GM23338 (cell line): ENCODE measurements around the gene GPR162. TPM values are rescaled to one million over a fixed set of nuclear protein-coding genes. Genes with fewer than 3 reads are reported as not detected.

ENCODE experiments used
- ATAC-seq: fragments of 200-7000 bp; cut with Tn5 transposase; 3 replicates; pipeline ENCODE4 v1.9.1; 2020
- DNase-seq: peaks from one replicate; pipeline ENCODE4 v3.0.0-alpha.2; 2015; ENCODE audit warnings: low spot score
- H2AFZ ChIP-seq: fragments of 200-600 bp; sonication (generic); 2 replicates; pipeline ENCODE4 v1.8.0; 2016; ENCODE audit warnings: antibody characterized with exemption, mild to moderate bottlenecking, moderate library complexity
- H3F3A ChIP-seq: fragments of 200-600 bp; sonication (generic); replicated peaks from 2 replicates; pipeline ENCODE4 v1.8.0; 2017; ENCODE audit warnings: antibody characterized with exemption, mixed run types, low read depth
- H3K27ac ChIP-seq: fragments of 200-600 bp; sonication (generic); 2 replicates; pipeline ENCODE4 v1.6.1; 2016; ENCODE audit warnings: low read depth
- H3K27me3 ChIP-seq: fragments of 200-600 bp; sonication (generic); 2 replicates; pipeline ENCODE4 v1.8.0; 2016; ENCODE audit warnings: mild to moderate bottlenecking, mixed run types, moderate library complexity; ENCODE audit not compliant: insufficient read depth
- H3K36me3 ChIP-seq: fragments of 200-600 bp; sonication (generic); 2 replicates; pipeline ENCODE4 v1.8.0; 2016; ENCODE audit warnings: mild to moderate bottlenecking; ENCODE audit not compliant: insufficient read depth
- H3K4me1 ChIP-seq: fragments of 200-600 bp; sonication (generic); 2 replicates; pipeline ENCODE4 v1.8.0; 2016; ENCODE audit warnings: mild to moderate bottlenecking, moderate library complexity; ENCODE audit not compliant: insufficient read depth
- H3K4me2 ChIP-seq: fragments of 200-600 bp; sonication (generic); 2 replicates; pipeline ENCODE4 v1.7.1; 2017; ENCODE audit warnings: mixed run types
- H3K4me3 ChIP-seq: fragments of 200-600 bp; sonication (generic); 2 replicates; pipeline ENCODE4 v1.6.1; 2016; ENCODE audit warnings: mixed run types
- H3K79me2 ChIP-seq: fragments of 200-600 bp; sonication (generic); replicated peaks from 2 replicates; pipeline ENCODE4 v1.8.0; 2017; ENCODE audit warnings: mild to moderate bottlenecking; ENCODE audit not compliant: insufficient read depth
- H3K9me2 ChIP-seq: fragments of 200-600 bp; sonication (generic); 2 replicates; pipeline ENCODE4 v1.8.0; 2017; ENCODE audit not compliant: insufficient read depth
- H4K20me1 ChIP-seq: fragments of 200-600 bp; sonication (generic); replicated peaks from 2 replicates; pipeline ENCODE4 v1.8.0; 2017; ENCODE audit warnings: mild to moderate bottlenecking; ENCODE audit not compliant: insufficient read depth
- H3K27ac Mint-ChIP-seq: 2 replicates; pipeline ENCODE4 v1.8.0; 2020; ENCODE audit warnings: inconsistent platforms, mild to moderate bottlenecking, moderate library complexity, mixed read lengths
- H3K27me3 Mint-ChIP-seq: 3 replicates; pipeline ENCODE4 v1.8.0; 2022; ENCODE audit warnings: low read depth, mild to moderate bottlenecking, moderate library complexity, mixed read lengths, inconsistent platforms; ENCODE audit not compliant: insufficient read depth, poor library complexity
- H3K36me3 Mint-ChIP-seq: 3 replicates; pipeline ENCODE4 v1.8.0; 2021; ENCODE audit warnings: low read depth, mild to moderate bottlenecking, inconsistent platforms, moderate library complexity, mixed read lengths
- H3K4me1 Mint-ChIP-seq: 3 replicates; pipeline ENCODE4 v1.8.0; 2020; ENCODE audit warnings: mild to moderate bottlenecking, inconsistent platforms, mixed read lengths
- H3K4me3 Mint-ChIP-seq: 3 replicates; pipeline ENCODE4 v1.8.0; 2021; ENCODE audit warnings: moderate library complexity, mild to moderate bottlenecking, inconsistent platforms, mixed read lengths
- H3K9me3 Mint-ChIP-seq: 3 replicates; pipeline ENCODE4 v1.8.0; 2020; ENCODE audit warnings: moderate library complexity, mild to moderate bottlenecking, inconsistent platforms, mixed read lengths
- CREB1 ChIP-seq: fragments of 250-450 bp; sonication (Bioruptor Pico); IDR thresholded peaks from 2 replicates; pipeline ENCODE4 v1.5.0; 2020; ENCODE audit warnings: low read depth, mild to moderate bottlenecking, moderate library complexity
- EZH2 ChIP-seq: fragments of 200-600 bp; sonication (generic); IDR thresholded peaks from one replicate; pipeline ENCODE4 v1.8.0; 2017; ENCODE audit warnings: antibody characterized with exemption, mild to moderate bottlenecking, low read depth; ENCODE audit not compliant: unreplicated experiment
- EZH2phosphoT487 ChIP-seq: fragments of 200-600 bp; sonication (generic); IDR thresholded peaks from one replicate; pipeline ENCODE4 v1.8.1; 2018; ENCODE audit warnings: antibody characterized with exemption; ENCODE audit not compliant: unreplicated experiment
- JUNB ChIP-seq: IDR thresholded peaks from one replicate; pipeline ENCODE4 v1.6.1; 2016; ENCODE audit warnings: antibody characterized with exemption; ENCODE audit not compliant: unreplicated experiment
- ZNF114 ChIP-seq: fragments of 250-450 bp; sonication (Bioruptor Pico); IDR thresholded peaks from 2 replicates; pipeline ENCODE4 v1.5.0; 2020; ENCODE audit warnings: mild to moderate bottlenecking, moderate library complexity
- ZNF331 ChIP-seq: fragments of 250-450 bp; sonication (Bioruptor Pico); IDR thresholded peaks from 2 replicates; pipeline ENCODE4 v1.5.0; 2020; ENCODE audit warnings: low read depth, mild to moderate bottlenecking, moderate library complexity
- polyA plus RNA-seq: library from polyadenylated mRNA; unstranded; fragments of >200 nt; fragmentation: Nextera tagmentation; extraction: Ambion mirVana; gene quantifications from 2 replicates; pipeline ENCODE4 v1.2.1, GENCODE V29; 2016
- total RNA-seq: library from RNA; depleted of rRNA; stranded (reverse); fragments of >200 nt; shearing (Covaris generic); gene quantifications from 2 replicates; pipeline ENCODE4 v1.2.3, GENCODE V29; 2014
- TF ChIP-seq, protein P1 (sequence below): fragments of 250-450 bp; sonication (Bioruptor Pico); IDR thresholded peaks from 2 replicates; pipeline ENCODE4 v1.5.0; 2020; ENCODE audit warnings: mild to moderate bottlenecking, moderate library complexity
- TF ChIP-seq, protein P2 (sequence below): IDR thresholded peaks from 2 replicates; pipeline ENCODE4 v1.6.1; 2016; ENCODE audit warnings: antibody characterized with exemption
- TF ChIP-seq, protein P3 (sequence below): IDR thresholded peaks from one replicate; pipeline ENCODE4 v1.6.1; 2018; ENCODE audit warnings: antibody characterized with exemption; ENCODE audit not compliant: unreplicated experiment

The GPR162 gene
- total and polyA plus RNA-seq, 2 experiments from 2014 or later = 4.7 to 5.0 TPM

- Mint-ChIP-seq H3K27ac (no peak overlapping the region), H3K4me1 (peaks cover 30% of the 10 kb centered on the region), H3K36me3 (peaks cover 3% of the 10 kb centered on the region; the same call in 2 of the 3 replicates), H3K4me3 (no peak overlapping the region), H3K27me3 (peaks cover 34% of the 10 kb centered on the region), H3K9me3 (no peaks in the 10 kb centered on the region)
- Histone ChIP-seq H3F3A (peaks cover 5% of the 10 kb centered on the region; the same call in 1 of the 2 replicates), H3K4me3 (no peak overlapping the region), H3K79me2 (no peaks in the 10 kb centered on the region), H2AFZ (0 out of 2 replicates have a peak overlapping the region, but pooled peaks have one; percentile 10), H3K4me1 (peaks cover 6% of the 10 kb centered on the region; the same call in 1 of the 2 replicates), H3K36me3 (no peaks in the 10 kb centered on the region), H3K9me2 (no peaks in the 10 kb centered on the region), H4K20me1 (no peaks in the 10 kb centered on the region), H3K27ac (no peak overlapping the region), H3K27me3 (peaks cover 31% of the 10 kb centered on the region), H3K4me2 (no peak overlapping the region)
- DNase-seq (no peak), ATAC-seq (no peak)
- TF ChIP-seq EZH2 = no peak
Measured at GRCh38 chr12:6780573-6780972, 41.0 kb upstream of the GPR162 start.

DNA sequence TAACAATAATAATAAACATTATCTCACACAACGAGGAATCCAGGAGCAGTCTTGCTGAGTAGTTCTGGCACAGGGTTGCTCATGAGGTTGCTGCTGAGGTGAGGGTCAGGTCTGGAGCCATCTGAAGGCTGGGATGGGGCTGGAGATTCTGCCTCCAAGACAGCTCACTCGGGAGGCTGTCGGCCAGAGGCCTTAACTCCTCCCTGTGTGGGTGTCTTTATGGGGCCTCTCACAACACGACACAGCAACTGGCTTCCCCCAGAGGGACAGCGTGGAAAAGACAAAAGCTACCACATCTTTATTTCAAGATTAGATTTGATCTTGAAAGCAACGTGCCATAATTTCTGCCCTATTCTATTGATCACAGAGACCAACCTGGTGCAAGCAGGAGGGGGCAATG lies 39.5 kb upstream of the GPR162 start:
- Histone ChIP-seq H3K9me2 (no peaks in the 10 kb centered on the region), H3K4me2 (no peak overlapping the region), H3K4me3 (no peak overlapping the region), H2AFZ (no peak overlapping the region), H3K27ac (no peak overlapping the region), H3K79me2 (no peaks in the 10 kb centered on the region), H3K36me3 (no peaks in the 10 kb centered on the region), H3K4me1 (peaks cover 14% of the 10 kb centered on the region), H4K20me1 (no peaks in the 10 kb centered on the region), H3K27me3 (peaks cover 16% of the 10 kb centered on the region), H3F3A (peaks cover 5% of the 10 kb centered on the region; the same call in 1 of the 2 replicates)
- Mint-ChIP-seq H3K9me3 (no peaks in the 10 kb centered on the region), H3K27me3 (peaks cover 27% of the 10 kb centered on the region), H3K4me1 (peaks cover 36% of the 10 kb centered on the region), H3K4me3 (no peak overlapping the region), H3K27ac (no peak overlapping the region), H3K36me3 (no peaks in the 10 kb centered on the region)
- no peak for ATAC-seq
- DNase-seq = no peak
- TF ChIP-seq, protein P1, sequence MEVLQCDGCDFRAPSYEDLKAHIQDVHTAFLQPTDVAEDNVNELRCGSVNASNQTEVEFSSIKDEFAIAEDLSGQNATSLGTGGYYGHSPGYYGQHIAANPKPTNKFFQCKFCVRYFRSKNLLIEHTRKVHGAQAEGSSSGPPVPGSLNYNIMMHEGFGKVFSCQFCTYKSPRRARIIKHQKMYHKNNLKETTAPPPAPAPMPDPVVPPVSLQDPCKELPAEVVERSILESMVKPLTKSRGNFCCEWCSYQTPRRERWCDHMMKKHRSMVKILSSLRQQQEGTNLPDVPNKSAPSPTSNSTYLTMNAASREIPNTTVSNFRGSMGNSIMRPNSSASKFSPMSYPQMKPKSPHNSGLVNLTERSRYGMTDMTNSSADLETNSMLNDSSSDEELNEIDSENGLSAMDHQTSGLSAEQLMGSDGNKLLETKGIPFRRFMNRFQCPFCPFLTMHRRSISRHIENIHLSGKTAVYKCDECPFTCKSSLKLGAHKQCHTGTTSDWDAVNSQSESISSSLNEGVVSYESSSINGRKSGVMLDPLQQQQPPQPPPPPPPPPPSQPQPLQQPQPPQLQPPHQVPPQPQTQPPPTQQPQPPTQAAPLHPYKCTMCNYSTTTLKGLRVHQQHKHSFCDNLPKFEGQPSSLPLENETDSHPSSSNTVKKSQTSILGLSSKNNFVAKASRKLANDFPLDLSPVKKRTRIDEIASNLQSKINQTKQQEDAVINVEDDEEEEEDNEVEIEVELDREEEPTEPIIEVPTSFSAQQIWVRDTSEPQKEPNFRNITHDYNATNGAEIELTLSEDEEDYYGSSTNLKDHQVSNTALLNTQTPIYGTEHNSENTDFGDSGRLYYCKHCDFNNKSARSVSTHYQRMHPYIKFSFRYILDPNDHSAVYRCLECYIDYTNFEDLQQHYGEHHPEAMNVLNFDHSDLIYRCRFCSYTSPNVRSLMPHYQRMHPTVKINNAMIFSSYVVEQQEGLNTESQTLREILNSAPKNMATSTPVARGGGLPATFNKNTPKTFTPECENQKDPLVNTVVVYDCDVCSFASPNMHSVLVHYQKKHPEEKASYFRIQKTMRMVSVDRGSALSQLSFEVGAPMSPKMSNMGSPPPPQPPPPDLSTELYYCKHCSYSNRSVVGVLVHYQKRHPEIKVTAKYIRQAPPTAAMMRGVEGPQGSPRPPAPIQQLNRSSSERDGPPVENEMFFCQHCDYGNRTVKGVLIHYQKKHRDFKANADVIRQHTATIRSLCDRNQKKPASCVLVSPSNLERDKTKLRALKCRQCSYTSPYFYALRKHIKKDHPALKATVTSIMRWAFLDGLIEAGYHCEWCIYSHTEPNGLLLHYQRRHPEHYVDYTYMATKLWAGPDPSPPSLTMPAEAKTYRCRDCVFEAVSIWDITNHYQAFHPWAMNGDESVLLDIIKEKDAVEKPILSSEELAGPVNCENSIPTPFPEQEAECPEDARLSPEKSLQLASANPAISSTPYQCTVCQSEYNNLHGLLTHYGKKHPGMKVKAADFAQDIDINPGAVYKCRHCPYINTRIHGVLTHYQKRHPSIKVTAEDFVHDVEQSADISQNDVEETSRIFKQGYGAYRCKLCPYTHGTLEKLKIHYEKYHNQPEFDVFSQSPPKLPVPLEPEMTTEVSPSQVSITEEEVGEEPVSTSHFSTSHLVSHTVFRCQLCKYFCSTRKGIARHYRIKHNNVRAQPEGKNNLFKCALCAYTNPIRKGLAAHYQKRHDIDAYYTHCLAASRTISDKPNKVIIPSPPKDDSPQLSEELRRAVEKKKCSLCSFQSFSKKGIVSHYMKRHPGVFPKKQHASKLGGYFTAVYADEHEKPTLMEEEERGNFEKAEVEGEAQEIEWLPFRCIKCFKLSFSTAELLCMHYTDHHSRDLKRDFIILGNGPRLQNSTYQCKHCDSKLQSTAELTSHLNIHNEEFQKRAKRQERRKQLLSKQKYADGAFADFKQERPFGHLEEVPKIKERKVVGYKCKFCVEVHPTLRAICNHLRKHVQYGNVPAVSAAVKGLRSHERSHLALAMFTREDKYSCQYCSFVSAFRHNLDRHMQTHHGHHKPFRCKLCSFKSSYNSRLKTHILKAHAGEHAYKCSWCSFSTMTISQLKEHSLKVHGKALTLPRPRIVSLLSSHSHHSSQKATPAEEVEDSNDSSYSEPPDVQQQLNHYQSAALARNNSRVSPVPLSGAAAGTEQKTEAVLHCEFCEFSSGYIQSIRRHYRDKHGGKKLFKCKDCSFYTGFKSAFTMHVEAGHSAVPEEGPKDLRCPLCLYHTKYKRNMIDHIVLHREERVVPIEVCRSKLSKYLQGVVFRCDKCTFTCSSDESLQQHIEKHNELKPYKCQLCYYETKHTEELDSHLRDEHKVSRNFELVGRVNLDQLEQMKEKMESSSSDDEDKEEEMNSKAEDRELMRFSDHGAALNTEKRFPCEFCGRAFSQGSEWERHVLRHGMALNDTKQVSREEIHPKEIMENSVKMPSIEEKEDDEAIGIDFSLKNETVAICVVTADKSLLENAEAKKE (CRISPR knock-in tag) = no peak
- TF ChIP-seq JUNB (no peak), ZNF114 (CRISPR knock-in tag) (no peak), ZNF331 (CRISPR knock-in tag) (no peak), EZH2phosphoT487 (no peak), CREB1 (no peak), EZH2 (no peak)
- TF ChIP-seq, protein P2, sequence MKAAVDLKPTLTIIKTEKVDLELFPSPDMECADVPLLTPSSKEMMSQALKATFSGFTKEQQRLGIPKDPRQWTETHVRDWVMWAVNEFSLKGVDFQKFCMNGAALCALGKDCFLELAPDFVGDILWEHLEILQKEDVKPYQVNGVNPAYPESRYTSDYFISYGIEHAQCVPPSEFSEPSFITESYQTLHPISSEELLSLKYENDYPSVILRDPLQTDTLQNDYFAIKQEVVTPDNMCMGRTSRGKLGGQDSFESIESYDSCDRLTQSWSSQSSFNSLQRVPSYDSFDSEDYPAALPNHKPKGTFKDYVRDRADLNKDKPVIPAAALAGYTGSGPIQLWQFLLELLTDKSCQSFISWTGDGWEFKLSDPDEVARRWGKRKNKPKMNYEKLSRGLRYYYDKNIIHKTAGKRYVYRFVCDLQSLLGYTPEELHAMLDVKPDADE = no peak
- TF ChIP-seq, protein P3, sequence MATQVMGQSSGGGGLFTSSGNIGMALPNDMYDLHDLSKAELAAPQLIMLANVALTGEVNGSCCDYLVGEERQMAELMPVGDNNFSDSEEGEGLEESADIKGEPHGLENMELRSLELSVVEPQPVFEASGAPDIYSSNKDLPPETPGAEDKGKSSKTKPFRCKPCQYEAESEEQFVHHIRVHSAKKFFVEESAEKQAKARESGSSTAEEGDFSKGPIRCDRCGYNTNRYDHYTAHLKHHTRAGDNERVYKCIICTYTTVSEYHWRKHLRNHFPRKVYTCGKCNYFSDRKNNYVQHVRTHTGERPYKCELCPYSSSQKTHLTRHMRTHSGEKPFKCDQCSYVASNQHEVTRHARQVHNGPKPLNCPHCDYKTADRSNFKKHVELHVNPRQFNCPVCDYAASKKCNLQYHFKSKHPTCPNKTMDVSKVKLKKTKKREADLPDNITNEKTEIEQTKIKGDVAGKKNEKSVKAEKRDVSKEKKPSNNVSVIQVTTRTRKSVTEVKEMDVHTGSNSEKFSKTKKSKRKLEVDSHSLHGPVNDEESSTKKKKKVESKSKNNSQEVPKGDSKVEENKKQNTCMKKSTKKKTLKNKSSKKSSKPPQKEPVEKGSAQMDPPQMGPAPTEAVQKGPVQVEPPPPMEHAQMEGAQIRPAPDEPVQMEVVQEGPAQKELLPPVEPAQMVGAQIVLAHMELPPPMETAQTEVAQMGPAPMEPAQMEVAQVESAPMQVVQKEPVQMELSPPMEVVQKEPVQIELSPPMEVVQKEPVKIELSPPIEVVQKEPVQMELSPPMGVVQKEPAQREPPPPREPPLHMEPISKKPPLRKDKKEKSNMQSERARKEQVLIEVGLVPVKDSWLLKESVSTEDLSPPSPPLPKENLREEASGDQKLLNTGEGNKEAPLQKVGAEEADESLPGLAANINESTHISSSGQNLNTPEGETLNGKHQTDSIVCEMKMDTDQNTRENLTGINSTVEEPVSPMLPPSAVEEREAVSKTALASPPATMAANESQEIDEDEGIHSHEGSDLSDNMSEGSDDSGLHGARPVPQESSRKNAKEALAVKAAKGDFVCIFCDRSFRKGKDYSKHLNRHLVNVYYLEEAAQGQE = no peak
